Endothelial cell of umbilical vein (primary cell): Measurements from ENCODE around the gene SRD5A2. TPM values are rescaled to one million over a fixed set of nuclear protein-coding genes. Genes with fewer than 3 reads are reported as not detected.

Experiments
- BruUV-seq: library from RNA; stranded (reverse); fragments of 400-500 nt; replicated peaks from 2 replicates; lab custom pipeline; 2021; lab: Mats Ljungman, UMichigan
- CTCF ChIA-PET: fragments of 300-600, 350-600 bp; sonication (Branson Sonifier 250); formaldehyde crosslinking; loops from one replicate; lab custom pipeline; 2021; ENCODE audit warnings: antibody characterized with exemption, inconsistent platforms; lab: Charles Lee
- POLR2A ChIA-PET: fragments of 300-600, 350-600 bp; sonication (Branson Sonifier 250); formaldehyde crosslinking; loops from one replicate; lab custom pipeline; 2021; ENCODE audit warnings: antibody characterized with exemption, inconsistent platforms; lab: Charles Lee
- DNase-seq: peaks from one replicate; pipeline ENCODE4 v3.0.0-alpha.2; 2011; ENCODE audit warnings: low read depth, low spot score
- FAIRE-seq: peaks from 2 replicates; lab custom pipeline; 2011; peaks lifted over from hg19 to GRCh38; lab: Jason Lieb, UNC
- H2AFZ ChIP-seq: 2 replicates; pipeline ENCODE4 v1.6.0; 2012; ENCODE audit warnings: low read depth, low read length, control low read depth, inconsistent platforms
- H3K27ac ChIP-seq: 2 replicates; pipeline ENCODE4 v1.5.1; 2011; ENCODE audit warnings: low read depth, mild to moderate bottlenecking, control low read depth, low read length, moderate library complexity; ENCODE audit not compliant: insufficient read depth
- H3K27me3 ChIP-seq, 2 experiments: 2 replicates each; pipeline versions ENCODE4 v1.6.0 to v1.6.1; 2011; ENCODE audit warnings: low read length in 2 of 2, mixed read lengths in 1 of 2; ENCODE audit not compliant: control insufficient read depth in 2 of 2, insufficient read depth in 2 of 2
- H3K36me3 ChIP-seq, 2 experiments: 2 replicates in 1 of 2; 3 replicates in 1 of 2; pipeline ENCODE4 v1.5.1; 2011; ENCODE audit warnings: low read length in 2 of 2, mild to moderate bottlenecking in 1 of 2, moderate library complexity in 1 of 2; ENCODE audit not compliant: control insufficient read depth in 2 of 2, insufficient read depth in 2 of 2; ENCODE audit errors: extremely low read depth in 1 of 2
- H3K4me1 ChIP-seq: 3 replicates; pipeline ENCODE4 v1.5.1; 2011; ENCODE audit warnings: mild to moderate bottlenecking, low read length; ENCODE audit not compliant: control insufficient read depth, insufficient read depth; ENCODE audit errors: extremely low read depth
- H3K4me2 ChIP-seq: 2 replicates; pipeline ENCODE4 v1.6.1; 2011; ENCODE audit warnings: low read length, control low read depth, mixed read lengths; ENCODE audit not compliant: insufficient read depth
- H3K4me3 ChIP-seq, 3 experiments: fragments of 200-600 bp in 1 of 3; sonication (generic), shearing (Covaris generic) in 1 of 3; replicated peaks in 1 of 3; 2 replicates each; pipeline ENCODE4 v1.5.1; 2011 to 2016; ENCODE audit warnings: control low read depth in 3 of 3, low read length in 3 of 3, mild to moderate bottlenecking in 2 of 3, inconsistent platforms in 1 of 3, low read depth in 1 of 3, moderate library complexity in 1 of 3; ENCODE audit not compliant: insufficient read depth in 1 of 3
- H3K79me2 ChIP-seq: 2 replicates; pipeline ENCODE4 v1.6.0; 2012; ENCODE audit warnings: low read length, inconsistent platforms; ENCODE audit not compliant: control insufficient read depth, insufficient read depth
- H3K9ac ChIP-seq: replicated peaks from 2 replicates; pipeline ENCODE3; 2011; ENCODE audit warnings: low read length, control low read depth; ENCODE audit not compliant: insufficient read depth; ENCODE audit errors: extremely low read depth
- H3K9me1 ChIP-seq: replicated peaks from 3 replicates; pipeline ENCODE4 v1.6.0; 2011; ENCODE audit warnings: mild to moderate bottlenecking, low read length; ENCODE audit not compliant: control insufficient read depth, insufficient read depth; ENCODE audit errors: extremely low read depth
- H3K9me3 ChIP-seq: replicated peaks from 2 replicates; pipeline ENCODE4 v1.5.1; 2012; ENCODE audit warnings: low read length, inconsistent platforms; ENCODE audit not compliant: control insufficient read depth, insufficient read depth
- H4K20me1 ChIP-seq: replicated peaks from 2 replicates; pipeline ENCODE3; 2011; ENCODE audit warnings: mild to moderate bottlenecking, low read length; ENCODE audit not compliant: control insufficient read depth, insufficient read depth; ENCODE audit errors: extremely low read depth
- CTCF ChIP-seq, 2 donors: IDR thresholded peaks; 1 replicate in 1 of 2; 2 replicates in 1 of 2; pipeline ENCODE4 v1.5.1; 2011; ENCODE audit warnings: low read length in 2 of 2, mild to moderate bottlenecking in 2 of 2, moderate library complexity in 2 of 2, control low read depth in 1 of 2, inconsistent platforms in 1 of 2, low read depth in 1 of 2; ENCODE audit not compliant: insufficient read depth in 1 of 2; ENCODE audit errors: extremely low read depth in 1 of 2
- EZH2 ChIP-seq: IDR thresholded peaks from 2 replicates; pipeline ENCODE4 v1.6.1; 2012; ENCODE audit warnings: borderline replicate concordance, low read depth, mild to moderate bottlenecking, moderate library complexity, low read length, inconsistent platforms; ENCODE audit not compliant: severe bottlenecking
- FOS ChIP-seq: IDR thresholded peaks from 2 replicates; pipeline ENCODE4 v1.6.1; 2011; ENCODE audit warnings: mild to moderate bottlenecking, low read length, moderate library complexity, borderline replicate concordance; ENCODE audit not compliant: insufficient read depth
- GATA2 ChIP-seq: IDR thresholded peaks from 2 replicates; pipeline ENCODE4 v1.7.0; 2011; ENCODE audit warnings: low read depth, mild to moderate bottlenecking, moderate library complexity, mixed read lengths, low read length; ENCODE audit not compliant: insufficient read length, insufficient read depth
- JUN ChIP-seq: IDR thresholded peaks from 2 replicates; pipeline ENCODE4 v1.6.1; 2011; ENCODE audit warnings: borderline replicate concordance, low read depth; ENCODE audit not compliant: insufficient read length, insufficient read depth
- MAX ChIP-seq: IDR thresholded peaks from 2 replicates; pipeline ENCODE4 v1.6.1; 2011; ENCODE audit not compliant: insufficient read depth, insufficient read length
- MYC ChIP-seq: IDR thresholded peaks from one replicate; pipeline ENCODE4 v1.6.1; 2011; ENCODE audit warnings: mild to moderate bottlenecking, low read depth, low read length
- POLR2A ChIP-seq: IDR thresholded peaks from 2 replicates; pipeline ENCODE4 v1.6.1; 2012; ENCODE audit warnings: low read depth, mild to moderate bottlenecking, control low read depth, low read length
- POLR2AphosphoS5 ChIP-seq: IDR thresholded peaks from 2 replicates; pipeline ENCODE4 v1.6.1; 2012; ENCODE audit warnings: low read depth, mild to moderate bottlenecking, control low read depth, low read length, moderate library complexity; ENCODE audit not compliant: insufficient read depth
- dilution Hi-C: fragments of 300-500 bp; cut with MboI; formaldehyde crosslinking; loops from one replicate; pipeline ENCODE4 v1.15.0; 2019; ENCODE audit warnings: low sequenced_read_pairs; ENCODE audit not compliant: extremely low pct_ligation_motif_present
- intact Hi-C: fragments of 100-400 bp; cut with micrococcal nuclease; formaldehyde crosslinking; loops from one replicate; pipeline ENCODE4 v1.10.0; 2022
- polyA plus RNA-seq, 4 experiments: library from polyadenylated mRNA; depleted of rRNA in 3 of 4; stranded (reverse) in 3 of 4; unstranded in 1 of 4; fragments of >200 nt; gene quantifications; 2 replicates each; pipeline versions ENCODE4 v1.2.1 to v1.2.3, GENCODE V29; 2011 to 2012; ENCODE audit warnings: missing spikeins in 1 of 4
- total RNA-seq: library from RNA; stranded (reverse); gene quantifications from 2 replicates; pipeline ENCODE4 v1.2.3, GENCODE V29; 2021

SRD5A2 gene
- total and polyA plus RNA-seq, 2 donors (not counting 3 experiments of a cell fraction or from before 2014, with no cell fraction given): not detected

GRCh38 chr2:31526946-31527732, 53.6 kb downstream of the SRD5A2 start:
- H3K4me1 ChIP-seq: no peaks in the 10 kb centered on the region
- H3K79me2 ChIP-seq: no peaks in the 10 kb centered on the region
- no peak overlapping the region for H3K27ac ChIP-seq
- no TSS peak for BruUV-seq
- no peaks in the 10 kb centered on the region for H3K9me1 ChIP-seq
- no peaks in the 10 kb centered on the region for H3K36me3 ChIP-seq
- no peak overlapping the region for H2AFZ ChIP-seq
- no peak overlapping the region for H3K9ac ChIP-seq
- H3K4me3 ChIP-seq: no peak overlapping the region
- no peak overlapping the region for H3K4me2 ChIP-seq
- TF ChIP-seq MYC (no peak), GATA2 (no peak), MAX (no peak), POLR2A (no peak), JUN (no peak), EZH2 (no peak), CTCF (IDR thresholded peaks at IDR 0.05; ENCODE audit: extremely low read depth in 1 of 2, insufficient read depth in 1 of 2, low read depth in 1 of 2, low read length in 2 of 2) (no peak), POLR2AphosphoS5 (no peak), FOS (no peak)
- H3K9me3 ChIP-seq: no peaks in the 10 kb centered on the region
- intact Hi-C loops: no loop called here
- FAIRE-seq (no peak), DNase-seq (no peak)
- POLR2A ChIA-PET: no interaction called here
- H4K20me1 ChIP-seq: no peaks in the 10 kb centered on the region
- H3K27me3 ChIP-seq: no peaks in the 10 kb centered on the region
- dilution Hi-C loops: no loop called here
- CTCF ChIA-PET: no interaction called here
